HG03354 (cell line): ENCODE results near the gene JUNB.

Experiments
- ATAC-seq: cut with Tn5 transposase; IDR thresholded peaks from one replicate; pipeline ENCODE4 v1.9.1; 2021; ENCODE audit warnings: mild to moderate bottlenecking; ENCODE audit not compliant: unreplicated experiment, poor library complexity, severe bottlenecking

Gene JUNB

DNA sequence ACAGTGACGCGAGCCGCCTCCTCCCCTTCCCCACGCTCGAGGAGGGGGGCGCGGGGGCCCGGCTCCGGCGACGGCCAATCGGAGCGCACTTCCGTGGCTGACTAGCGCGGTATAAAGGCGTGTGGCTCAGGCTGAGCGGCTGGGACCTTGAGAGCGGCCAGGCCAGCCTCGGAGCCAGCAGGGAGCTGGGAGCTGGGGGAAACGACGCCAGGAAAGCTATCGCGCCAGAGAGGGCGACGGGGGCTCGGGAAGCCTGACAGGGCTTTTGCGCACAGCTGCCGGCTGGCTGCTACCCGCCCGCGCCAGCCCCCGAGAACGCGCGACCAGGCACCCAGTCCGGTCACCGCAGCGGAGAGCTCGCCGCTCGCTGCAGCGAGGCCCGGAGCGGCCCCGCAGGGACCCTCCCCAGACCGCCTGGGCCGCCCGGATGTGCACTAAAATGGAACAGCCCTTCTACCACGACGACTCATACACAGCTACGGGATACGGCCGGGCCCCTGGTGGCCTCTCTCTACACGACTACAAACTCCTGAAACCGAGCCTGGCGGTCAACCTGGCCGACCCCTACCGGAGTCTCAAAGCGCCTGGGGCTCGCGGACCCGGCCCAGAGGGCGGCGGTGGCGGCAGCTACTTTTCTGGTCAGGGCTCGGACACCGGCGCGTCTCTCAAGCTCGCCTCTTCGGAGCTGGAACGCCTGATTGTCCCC, at the start of gene JUNB:
TSS of gene JUNB (plus strand) at position 142 of the 706 bp plus-strand sequence. CDS start at position 428, 286 bp downstream.
- ATAC-seq: peak; percentile 32

DNA sequence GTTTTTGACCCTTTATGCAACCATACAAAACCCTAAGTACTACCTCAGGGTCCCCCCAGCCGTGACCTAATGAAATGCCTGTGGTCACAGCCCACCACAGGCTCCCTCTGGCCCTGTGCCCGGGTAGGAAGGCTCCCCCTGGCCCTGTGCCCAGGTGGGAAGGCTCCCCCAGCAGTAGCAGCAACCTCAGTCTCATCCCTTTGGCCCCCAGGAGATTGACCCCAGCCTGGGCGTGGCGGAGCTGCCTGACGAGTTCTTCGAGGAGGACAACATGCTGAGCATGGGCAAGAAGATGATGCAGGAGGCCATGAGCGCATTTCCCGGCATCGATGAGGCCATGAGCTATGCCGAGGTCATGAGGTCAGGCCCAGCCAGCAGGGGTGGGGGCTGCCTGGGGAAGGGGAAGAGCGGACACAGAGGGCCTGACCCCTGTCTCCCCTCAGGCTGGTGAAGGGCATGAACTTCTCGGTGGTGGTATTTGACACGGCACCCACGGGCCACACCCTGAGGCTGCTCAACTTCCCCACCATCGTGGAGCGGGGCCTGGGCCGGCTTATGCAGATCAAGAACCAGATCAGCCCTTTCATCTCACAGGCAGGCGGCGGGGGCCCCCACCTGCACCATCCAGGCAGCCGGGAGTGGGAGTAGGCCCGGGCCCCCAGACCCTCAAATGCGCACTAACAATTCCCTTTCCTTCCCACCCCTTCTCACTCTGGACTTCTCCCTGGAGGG, 46.0 kb upstream of the JUNB start:
- ATAC-seq: no peak

DNA sequence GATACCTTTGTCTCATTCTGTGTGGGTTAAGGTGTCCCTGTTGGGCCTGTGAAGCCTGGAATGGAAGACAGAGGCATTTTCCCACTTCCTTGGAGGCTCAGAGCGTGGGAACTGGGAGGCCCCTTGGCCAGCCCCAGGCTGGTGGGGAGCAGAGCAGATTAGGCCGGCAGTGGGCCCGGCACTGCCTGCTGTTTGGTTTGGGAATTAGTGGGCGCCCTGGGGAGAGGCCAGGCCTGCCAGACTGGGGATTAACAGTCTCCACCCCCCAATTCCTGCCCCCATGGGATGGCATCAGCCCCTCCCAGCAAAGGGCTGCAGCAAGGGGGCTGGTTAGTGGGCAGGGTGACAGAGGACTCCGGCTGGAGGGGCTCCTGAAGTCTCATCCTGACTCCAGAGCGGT, 42.8 kb upstream of the JUNB start:
- no peak for ATAC-seq

DNA sequence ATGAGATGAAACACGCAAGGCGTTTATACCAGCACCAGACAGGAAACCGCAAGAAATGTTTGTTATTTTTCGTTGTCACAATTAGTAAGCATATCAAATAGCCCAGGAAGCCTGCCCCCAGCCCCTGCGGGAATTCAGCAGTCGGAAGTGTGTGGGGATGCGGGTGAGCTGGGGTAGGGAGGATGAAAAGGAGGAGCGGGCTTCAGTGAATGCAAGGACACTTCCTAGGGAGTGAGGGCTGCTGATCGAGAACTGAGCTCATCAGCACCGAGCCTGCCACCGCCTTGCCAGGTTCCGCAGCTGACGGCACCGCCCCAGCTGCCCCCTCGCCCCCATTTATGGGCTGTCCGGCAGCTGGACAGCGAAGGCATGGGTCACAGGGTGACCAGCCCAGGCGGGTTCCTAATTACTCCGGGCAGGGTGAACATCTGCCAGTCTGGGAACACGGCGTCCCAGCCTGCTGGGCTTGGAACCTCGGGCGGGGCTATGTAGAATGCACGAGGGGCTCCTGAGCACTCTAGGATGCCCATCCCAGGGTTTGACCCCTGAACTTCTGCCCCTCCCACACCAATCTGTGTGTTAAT, 41.3 kb upstream of the JUNB start:
- no peak for ATAC-seq

DNA sequence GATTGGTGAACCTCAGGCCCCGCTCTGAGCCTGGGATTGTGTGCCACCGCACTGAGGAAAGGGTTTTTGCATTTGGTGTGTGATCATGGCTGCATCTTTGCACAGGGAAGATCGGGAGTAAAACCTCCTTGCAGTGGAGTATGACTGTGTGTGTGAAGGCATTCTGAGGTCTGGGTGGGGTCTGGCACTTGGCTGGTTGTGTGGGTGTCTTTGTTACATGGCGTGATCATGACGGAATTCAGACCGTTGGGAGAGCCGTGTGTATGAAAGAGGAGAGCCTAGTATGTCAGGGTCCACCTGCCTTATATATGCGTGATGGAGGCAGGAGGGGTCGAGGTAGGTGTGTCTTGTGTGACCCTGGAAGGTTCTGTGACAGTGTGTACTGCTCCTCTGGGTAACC, 40.4 kb upstream of the JUNB start:
- no peak for ATAC-seq

DNA sequence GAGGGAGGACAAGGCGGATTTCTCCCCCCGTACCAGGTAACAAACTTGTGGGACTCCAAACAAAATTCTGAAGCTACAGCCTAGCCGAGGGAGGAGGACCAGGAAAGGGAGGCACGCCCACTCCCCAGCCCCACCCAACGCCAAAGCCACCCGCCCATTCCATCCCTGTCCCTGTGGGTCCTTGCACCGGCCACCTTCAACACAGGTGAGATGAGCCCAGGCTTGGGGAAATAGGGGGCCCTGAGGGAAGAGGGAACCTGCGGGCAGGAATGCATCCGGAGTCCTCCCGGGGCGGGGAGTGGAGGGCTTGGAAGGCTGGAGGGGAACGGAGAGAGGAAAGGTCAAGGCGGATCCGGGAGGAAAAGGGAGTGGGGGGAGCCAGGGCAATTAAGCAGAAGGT, 39.7 kb upstream of the JUNB start, which contains the start of gene BEST2:
TSS of gene BEST2 (plus strand) at position 157 of the 400 bp plus-strand sequence. CDS start 802 bp downstream, outside the sequence.
- no peak for ATAC-seq

DNA sequence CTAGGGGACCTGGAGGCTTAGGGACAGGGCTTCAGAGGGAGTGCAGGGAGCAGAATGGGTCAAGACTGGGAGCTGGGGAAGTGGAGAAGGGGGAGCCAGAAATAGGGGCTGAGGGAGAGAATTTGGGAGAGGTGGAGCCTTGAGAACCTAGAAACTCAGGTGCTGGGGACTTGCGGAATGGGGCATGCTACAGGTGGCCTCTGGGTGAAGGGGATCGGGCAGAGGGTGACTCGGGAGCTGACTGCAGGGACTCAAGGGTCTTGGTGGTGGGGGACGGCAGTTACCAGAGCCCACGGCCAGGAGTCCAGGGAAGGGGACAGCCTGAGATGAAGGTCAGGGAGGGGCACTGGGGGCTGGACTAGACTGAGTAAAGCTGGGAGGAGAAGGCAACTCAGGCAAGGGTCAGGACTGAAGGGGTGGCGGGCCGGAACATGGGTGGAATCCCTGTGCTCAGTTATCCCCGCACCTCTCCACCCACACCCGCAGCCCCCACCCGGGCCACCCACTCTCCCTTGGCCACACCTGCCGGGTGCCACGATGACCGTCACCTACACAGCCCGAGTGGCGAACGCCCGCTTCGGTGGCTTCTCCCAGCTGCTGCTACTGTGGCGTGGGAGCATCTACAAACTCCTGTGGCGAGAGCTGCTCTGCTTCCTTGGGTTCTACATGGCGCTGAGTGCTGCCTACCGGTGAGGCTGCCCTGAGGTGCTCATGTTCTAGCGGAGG, 39.1 kb upstream of the JUNB start:
- no peak for ATAC-seq

DNA sequence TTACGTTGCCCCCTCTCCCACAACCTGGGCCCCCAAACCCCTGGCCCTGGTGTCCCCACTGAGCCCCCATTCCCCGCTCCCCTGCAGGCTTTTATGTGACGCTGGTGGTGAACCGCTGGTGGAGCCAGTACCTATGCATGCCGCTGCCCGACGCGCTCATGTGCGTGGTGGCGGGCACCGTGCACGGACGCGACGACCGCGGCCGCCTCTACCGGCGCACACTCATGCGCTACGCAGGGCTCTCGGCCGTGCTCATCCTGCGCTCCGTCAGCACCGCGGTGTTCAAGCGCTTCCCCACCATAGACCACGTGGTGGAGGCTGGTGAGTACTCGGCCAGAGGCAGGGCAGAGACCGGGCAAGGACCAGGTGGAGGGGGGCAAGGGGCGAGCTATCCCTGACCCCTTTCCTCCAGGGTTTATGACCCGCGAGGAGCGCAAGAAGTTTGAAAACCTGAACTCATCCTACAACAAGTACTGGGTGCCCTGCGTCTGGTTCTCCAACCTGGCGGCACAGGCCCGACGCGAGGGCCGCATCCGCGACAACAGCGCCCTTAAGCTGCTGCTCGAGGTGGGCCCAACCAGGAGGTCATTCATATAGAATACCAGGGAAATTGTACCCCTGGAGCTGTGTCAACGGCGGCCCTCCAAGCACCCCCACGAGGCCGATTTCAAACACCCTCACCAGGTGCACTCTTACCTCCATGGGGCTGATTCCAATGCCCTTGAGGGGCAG, 36.7 kb upstream of the JUNB start:
- no peak for ATAC-seq

DNA sequence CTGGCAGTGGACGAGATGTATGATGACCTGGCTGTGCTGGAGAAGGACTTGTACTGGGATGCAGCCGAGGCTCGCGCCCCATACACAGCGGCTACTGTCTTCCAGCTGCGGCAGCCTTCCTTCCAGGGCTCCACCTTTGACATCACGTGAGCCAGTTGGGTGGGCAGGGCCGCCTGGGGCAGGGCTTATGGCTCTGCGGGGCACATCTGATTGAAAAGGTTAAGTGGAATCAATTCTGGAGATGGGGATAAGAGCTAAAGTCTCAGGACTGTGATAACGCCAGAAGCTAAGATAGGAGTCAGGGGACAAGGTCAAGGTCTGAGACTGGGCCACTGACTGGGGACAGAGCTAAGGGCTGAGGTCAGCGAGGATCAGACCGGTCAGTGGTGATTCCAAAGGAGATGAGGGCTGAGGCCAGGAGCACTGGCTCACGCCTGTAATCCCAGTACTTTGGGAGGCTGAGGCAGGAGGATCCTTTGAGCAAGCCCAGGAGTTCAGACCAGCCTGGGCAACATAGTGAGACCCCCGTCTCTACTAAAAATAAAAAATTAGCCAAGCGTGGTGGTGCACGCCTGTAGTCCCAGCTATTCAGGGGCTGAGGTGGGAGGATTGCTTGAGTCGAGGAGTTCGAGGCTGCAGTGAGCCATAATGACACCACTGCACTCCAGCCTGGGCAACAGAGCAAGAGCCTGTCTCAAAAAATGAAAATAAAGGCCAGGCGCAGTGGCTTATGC, 35.0 kb upstream of the JUNB start:
- ATAC-seq: no peak

DNA sequence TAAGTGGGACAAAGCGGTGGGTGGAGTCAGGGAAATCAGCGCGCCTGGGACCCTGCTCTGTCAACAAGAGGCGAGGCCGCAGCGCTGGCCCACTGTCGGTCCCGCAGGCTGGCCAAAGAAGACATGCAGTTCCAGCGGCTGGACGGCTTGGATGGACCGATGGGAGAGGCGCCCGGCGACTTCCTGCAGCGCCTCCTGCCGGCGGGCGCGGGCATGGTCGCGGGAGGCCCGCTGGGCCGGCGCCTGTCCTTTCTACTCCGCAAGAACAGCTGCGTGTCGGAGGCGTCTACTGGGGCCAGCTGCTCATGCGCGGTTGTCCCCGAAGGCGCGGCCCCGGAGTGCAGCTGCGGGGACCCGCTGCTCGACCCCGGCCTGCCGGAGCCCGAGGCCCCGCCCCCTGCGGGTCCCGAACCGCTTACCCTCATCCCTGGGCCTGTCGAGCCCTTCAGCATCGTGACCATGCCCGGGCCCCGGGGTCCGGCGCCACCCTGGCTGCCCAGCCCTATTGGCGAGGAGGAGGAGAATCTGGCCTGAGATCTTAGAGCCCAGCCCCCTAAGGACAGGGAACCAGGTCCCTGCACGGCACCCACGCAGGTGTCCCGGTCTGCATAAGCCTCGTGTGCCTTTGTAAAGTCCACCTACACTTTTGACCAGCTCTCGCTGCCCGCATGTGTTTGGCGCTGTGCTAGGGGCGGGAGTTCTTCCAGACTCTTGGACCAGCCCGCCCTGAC, 33.6 kb upstream of the JUNB start:
- ATAC-seq: no peak

DNA sequence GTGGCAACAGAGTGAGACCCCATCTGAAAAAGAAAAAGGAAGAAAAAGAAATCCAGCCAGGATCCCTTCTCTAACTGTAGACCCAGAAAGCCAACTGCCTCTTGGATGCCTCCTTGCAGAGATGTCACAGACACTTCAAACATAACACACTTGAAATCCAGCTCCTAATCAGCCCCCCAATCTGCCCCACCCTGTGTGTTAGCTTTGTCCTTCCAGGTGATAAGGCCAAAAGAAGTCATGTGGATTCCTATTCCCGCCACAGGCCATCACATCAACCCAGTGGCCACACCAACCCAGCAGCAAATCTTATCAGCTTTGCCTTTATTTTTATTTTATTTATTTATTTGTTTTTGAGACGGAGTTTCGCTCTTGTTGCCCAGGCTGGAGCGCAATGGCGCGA, 31.6 kb upstream of the JUNB start:
- ATAC-seq: no peak

DNA sequence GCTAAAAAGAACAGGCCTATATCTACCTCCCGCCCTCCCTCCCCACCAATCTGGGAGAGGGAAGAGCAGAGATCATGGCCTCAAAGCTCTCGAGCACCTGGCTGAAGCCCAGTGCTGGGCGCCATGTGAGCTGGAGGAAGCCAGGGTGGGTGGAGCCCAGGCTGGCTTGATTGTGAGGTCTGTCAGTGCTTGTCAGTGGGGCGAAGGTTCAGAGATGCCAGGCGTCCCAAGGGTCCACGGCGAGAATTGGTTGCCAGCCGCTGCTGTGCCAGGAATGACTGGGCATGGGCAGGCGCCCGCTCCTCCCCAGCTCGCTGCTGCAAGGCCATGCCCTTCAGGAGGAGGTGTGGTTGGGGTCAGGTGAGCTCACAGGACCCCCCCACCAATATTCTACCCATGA, 28.2 kb upstream of the JUNB start:
- ATAC-seq: no peak

DNA sequence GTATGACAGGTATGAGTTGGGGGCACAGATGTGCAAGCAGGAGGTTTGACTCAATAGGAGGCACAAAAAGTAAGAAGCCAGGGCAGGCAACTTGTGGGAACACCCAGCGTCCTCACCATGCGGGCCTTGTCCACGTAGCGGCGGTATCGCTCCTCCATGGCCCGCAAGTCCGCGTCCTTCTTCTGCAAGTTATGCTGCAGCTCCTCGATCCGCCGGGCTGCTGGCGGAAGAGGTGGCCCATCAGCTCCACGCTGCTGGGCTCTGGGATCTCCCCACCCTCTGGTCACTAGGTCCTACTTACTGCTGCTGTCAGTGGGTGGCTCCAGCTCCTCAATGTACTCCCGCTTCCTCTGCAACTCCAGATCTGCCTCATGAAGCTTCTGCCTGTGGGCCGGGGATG, 26.6 kb upstream of the JUNB start:
- no peak for ATAC-seq

DNA sequence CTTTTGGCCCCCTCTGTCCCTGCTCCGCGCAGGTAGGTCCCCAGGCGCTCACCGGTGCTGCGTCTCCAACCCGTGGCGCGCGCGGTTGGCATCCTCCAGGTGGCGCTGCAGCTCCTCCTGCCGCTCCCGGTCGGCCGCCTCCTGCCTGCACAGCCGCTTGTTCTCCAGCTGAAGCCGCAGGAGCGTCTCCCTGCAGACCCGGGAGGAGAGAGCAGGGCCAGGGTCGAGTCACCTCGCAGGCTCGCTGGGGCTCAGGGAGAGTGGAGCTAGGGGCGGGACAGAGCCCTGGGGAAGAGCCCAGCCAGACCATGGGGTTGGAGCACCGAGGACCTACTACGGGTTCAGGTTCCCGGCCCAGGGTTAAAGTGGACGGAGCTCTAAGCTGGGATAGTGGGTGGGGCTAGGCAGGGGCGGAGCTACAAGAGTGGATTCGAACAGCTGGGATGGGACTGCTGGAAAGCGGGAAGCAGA, 25.2 kb upstream of the JUNB start:
- no peak for ATAC-seq

DNA sequence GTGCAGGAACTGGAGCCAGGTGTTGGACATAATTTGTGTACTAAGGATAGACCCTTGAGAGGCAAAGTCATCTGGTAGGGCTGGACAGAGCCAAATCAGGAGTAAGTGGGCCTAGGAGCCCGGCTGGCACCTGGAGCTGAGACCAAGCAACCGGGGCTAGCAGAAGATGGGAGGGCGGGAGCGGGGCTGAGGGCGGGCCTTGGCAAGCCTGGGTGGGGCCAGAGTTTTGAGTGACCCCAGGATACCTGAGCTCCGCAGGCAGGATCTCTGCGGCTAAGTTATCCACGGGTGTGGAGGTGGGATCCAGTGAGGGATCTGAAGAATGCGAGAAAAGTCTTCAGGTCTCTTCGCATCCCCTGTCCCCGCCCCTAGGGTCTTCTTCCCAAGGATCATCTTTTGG, 24.1 kb upstream of the JUNB start:
- ATAC-seq: no peak

DNA sequence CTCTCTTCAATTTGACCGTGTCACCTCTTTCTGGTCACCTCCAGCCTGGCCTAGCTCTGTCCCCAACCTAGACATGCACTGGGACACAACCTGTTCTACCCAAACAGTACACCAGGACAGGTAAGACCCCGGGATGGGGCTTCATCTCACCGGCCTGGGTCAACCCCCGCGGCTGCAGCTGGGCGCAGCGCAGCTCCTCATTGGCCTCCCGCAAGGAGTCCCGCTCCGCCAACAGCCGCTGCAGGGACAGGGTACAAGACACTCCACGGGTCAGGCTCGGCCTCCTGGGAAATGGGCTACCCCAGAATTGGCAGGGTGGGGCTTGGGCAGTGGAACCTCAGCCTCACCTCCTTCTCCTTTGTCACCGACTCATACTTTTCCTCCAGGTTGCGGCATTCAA, 23.6 kb upstream of the JUNB start:
- no peak for ATAC-seq

DNA sequence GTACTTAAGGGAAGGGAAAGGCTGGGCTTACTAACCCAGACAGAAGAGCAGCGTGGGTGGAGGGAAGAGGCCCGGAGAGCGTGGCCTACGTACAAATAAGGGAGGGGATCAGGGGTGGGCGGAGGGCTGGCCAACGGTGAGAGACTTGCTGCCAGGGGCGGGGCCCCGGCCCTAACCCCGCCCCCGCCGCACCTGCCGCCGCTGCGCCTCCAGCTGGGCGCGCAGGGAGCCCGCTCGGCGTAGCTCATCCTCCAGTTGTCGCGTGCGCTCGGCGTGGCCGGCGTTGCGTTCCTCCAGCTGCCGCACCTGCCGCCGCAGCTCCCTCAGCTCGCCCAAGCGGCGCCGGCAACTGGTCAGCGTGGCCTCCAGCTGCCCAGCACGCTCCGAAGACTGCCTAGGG, 21.6 kb upstream of the JUNB start:
- no peak for ATAC-seq

DNA sequence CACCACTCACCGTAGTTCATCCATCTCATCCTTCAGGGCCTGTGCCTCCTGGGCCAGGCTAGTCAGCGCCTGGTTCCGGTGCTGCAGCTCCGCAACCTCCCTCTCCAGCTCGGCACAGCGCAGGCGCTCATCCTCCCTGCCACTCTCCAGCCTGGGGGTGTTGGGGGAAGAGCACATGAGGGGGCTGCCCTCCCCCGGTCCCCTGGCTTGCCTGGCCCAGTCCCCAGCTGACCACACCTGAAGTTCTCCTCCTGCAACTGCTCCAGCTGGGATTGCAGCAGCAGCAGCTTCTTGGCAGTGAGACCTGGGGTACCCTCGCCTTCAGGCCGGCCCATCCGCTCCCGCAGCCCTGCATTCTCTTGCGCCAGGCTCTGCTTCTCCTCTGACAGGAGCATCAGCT, 20.4 kb upstream of the JUNB start:
- no peak for ATAC-seq
